HepG2 (cell line): ENCODE results near the gene MSI2. TPM values are rescaled to one million over a fixed set of nuclear protein-coding genes. Genes with fewer than 3 reads are reported as not detected.

ENCODE experiments used
- CREB3 ChIP-seq: sonication (generic); formaldehyde crosslinking; IDR thresholded peaks from 2 replicates; pipeline ENCODE4 v1.5.0; 2020; ENCODE audit warnings: missing genetic modification reagents
- ISX ChIP-seq: sonication (generic); formaldehyde crosslinking; conservative IDR thresholded peaks from 2 replicates; pipeline ENCODE4 v1.5.0; 2020; ENCODE audit warnings: missing genetic modification reagents
- MED1 ChIP-seq: sonication (generic); formaldehyde crosslinking; IDR thresholded peaks from 2 replicates; pipeline ENCODE4 v1.4.0; 2020; ENCODE audit warnings: missing genetic modification reagents
- MED13 ChIP-seq: sonication (generic); formaldehyde crosslinking; IDR thresholded peaks from 2 replicates; pipeline ENCODE4 v1.5.0; 2020; ENCODE audit warnings: missing genetic modification reagents
- MIER3 ChIP-seq: IDR thresholded peaks from 2 replicates; pipeline ENCODE4 v1.6.1; 2016; ENCODE audit warnings: missing compliant biosample characterization, borderline replicate concordance
- MTF2 ChIP-seq: sonication (generic); formaldehyde crosslinking; IDR thresholded peaks from 2 replicates; pipeline ENCODE4 v1.5.0; 2020; ENCODE audit warnings: missing genetic modification reagents, borderline replicate concordance
- MXI1 ChIP-seq: IDR thresholded peaks from 3 replicates; pipeline ENCODE4 v1.6.1; 2012; ENCODE audit warnings: low read depth, low read length, inconsistent platforms, borderline replicate concordance
- SMYD3 ChIP-seq: sonication (generic); formaldehyde crosslinking; IDR thresholded peaks from 2 replicates; pipeline ENCODE4 v1.8.1; 2023; ENCODE audit warnings: mild to moderate bottlenecking, missing genetic modification reagents
- TBX3 ChIP-seq: fragments of 450-650 bp; IDR thresholded peaks from 2 replicates; pipeline ENCODE4 v1.6.1; 2017; ENCODE audit warnings: antibody characterized with exemption, mild to moderate bottlenecking, inconsistent platforms, borderline replicate concordance
- TP53 ChIP-seq: sonication (generic); formaldehyde crosslinking; conservative IDR thresholded peaks from 2 replicates; pipeline ENCODE4 v1.4.0; 2020; ENCODE audit warnings: missing genetic modification reagents
- XRCC5 ChIP-seq: fragments of 200-400 bp; formaldehyde crosslinking; optimal IDR thresholded peaks from 2 replicates; pipeline ENCODE3; 2017; ENCODE audit warnings: mild to moderate bottlenecking, low read length
- ZBTB10 ChIP-seq: sonication (generic); formaldehyde crosslinking; IDR thresholded peaks from 2 replicates; pipeline ENCODE4 v1.4.0; 2020; ENCODE audit warnings: missing genetic modification reagents, borderline replicate concordance
- ZFP62 ChIP-seq: sonication (generic); formaldehyde crosslinking; IDR thresholded peaks from 2 replicates; pipeline ENCODE4 v1.4.0; 2020; ENCODE audit warnings: missing genetic modification reagents
- ZNF235 ChIP-seq: sonication (generic); formaldehyde crosslinking; IDR thresholded peaks from 2 replicates; pipeline ENCODE4 v1.8.1; 2023; ENCODE audit warnings: mild to moderate bottlenecking, missing genetic modification reagents, borderline replicate concordance
- ZNF274 ChIP-seq: sonication (generic); formaldehyde crosslinking; IDR thresholded peaks from 2 replicates; pipeline ENCODE4 v1.5.1; 2020; ENCODE audit warnings: mild to moderate bottlenecking, missing genetic modification reagents
- ZNF547 ChIP-seq: sonication (generic); formaldehyde crosslinking; IDR thresholded peaks from 2 replicates; pipeline ENCODE4 v1.5.1; 2020; ENCODE audit warnings: mild to moderate bottlenecking, missing genetic modification reagents
- ZNF672 ChIP-seq: sonication (generic); formaldehyde crosslinking; IDR thresholded peaks from 2 replicates; pipeline ENCODE4 v1.8.1; 2022; ENCODE audit warnings: missing genetic modification reagents
- ZSCAN9 ChIP-seq: IDR thresholded peaks from 2 replicates; pipeline ENCODE4 v1.6.1; 2016; ENCODE audit warnings: borderline replicate concordance
- polyA plus RNA-seq, 8 experiments: library from polyadenylated mRNA; depleted of rRNA in 3 of 8; stranded (reverse) in 7 of 8; unstranded in 1 of 8; fragments of >200 nt; fragmentation: Illumina TruSeq in 4 of 8; extraction: Trizol in 4 of 8; gene quantifications; 2 replicates each; pipeline versions ENCODE4 v1.2.1 to v1.2.3, GENCODE V29; 2011 to 2016; ENCODE audit warnings: low read depth in 4 of 8, missing spikeins in 1 of 8, mixed read lengths in 1 of 8; ENCODE audit not compliant: insufficient read depth in 1 of 8
- total RNA-seq, 5 experiments: library from RNA; depleted of rRNA; stranded (reverse); fragments of >200 nt; fragmentation: Illumina TruSeq; extraction: Trizol; gene quantifications; 2 replicates each; pipeline ENCODE4 v1.2.3, GENCODE V29; 2016; ENCODE audit warnings: low read depth in 1 of 5
- TF ChIP-seq, protein P1 (sequence below): sonication (generic); formaldehyde crosslinking; IDR thresholded peaks from 2 replicates; pipeline ENCODE4 v1.5.0; 2020; ENCODE audit warnings: mild to moderate bottlenecking, missing genetic modification reagents, borderline replicate concordance

Gene MSI2
- total and polyA plus RNA-seq, 2 of the 13 experiments (the other 11 are each of a cell fraction or from before 2014, with no cell fraction given): 77.5 to 78.4 TPM

- TF ChIP-seq, protein P1, sequence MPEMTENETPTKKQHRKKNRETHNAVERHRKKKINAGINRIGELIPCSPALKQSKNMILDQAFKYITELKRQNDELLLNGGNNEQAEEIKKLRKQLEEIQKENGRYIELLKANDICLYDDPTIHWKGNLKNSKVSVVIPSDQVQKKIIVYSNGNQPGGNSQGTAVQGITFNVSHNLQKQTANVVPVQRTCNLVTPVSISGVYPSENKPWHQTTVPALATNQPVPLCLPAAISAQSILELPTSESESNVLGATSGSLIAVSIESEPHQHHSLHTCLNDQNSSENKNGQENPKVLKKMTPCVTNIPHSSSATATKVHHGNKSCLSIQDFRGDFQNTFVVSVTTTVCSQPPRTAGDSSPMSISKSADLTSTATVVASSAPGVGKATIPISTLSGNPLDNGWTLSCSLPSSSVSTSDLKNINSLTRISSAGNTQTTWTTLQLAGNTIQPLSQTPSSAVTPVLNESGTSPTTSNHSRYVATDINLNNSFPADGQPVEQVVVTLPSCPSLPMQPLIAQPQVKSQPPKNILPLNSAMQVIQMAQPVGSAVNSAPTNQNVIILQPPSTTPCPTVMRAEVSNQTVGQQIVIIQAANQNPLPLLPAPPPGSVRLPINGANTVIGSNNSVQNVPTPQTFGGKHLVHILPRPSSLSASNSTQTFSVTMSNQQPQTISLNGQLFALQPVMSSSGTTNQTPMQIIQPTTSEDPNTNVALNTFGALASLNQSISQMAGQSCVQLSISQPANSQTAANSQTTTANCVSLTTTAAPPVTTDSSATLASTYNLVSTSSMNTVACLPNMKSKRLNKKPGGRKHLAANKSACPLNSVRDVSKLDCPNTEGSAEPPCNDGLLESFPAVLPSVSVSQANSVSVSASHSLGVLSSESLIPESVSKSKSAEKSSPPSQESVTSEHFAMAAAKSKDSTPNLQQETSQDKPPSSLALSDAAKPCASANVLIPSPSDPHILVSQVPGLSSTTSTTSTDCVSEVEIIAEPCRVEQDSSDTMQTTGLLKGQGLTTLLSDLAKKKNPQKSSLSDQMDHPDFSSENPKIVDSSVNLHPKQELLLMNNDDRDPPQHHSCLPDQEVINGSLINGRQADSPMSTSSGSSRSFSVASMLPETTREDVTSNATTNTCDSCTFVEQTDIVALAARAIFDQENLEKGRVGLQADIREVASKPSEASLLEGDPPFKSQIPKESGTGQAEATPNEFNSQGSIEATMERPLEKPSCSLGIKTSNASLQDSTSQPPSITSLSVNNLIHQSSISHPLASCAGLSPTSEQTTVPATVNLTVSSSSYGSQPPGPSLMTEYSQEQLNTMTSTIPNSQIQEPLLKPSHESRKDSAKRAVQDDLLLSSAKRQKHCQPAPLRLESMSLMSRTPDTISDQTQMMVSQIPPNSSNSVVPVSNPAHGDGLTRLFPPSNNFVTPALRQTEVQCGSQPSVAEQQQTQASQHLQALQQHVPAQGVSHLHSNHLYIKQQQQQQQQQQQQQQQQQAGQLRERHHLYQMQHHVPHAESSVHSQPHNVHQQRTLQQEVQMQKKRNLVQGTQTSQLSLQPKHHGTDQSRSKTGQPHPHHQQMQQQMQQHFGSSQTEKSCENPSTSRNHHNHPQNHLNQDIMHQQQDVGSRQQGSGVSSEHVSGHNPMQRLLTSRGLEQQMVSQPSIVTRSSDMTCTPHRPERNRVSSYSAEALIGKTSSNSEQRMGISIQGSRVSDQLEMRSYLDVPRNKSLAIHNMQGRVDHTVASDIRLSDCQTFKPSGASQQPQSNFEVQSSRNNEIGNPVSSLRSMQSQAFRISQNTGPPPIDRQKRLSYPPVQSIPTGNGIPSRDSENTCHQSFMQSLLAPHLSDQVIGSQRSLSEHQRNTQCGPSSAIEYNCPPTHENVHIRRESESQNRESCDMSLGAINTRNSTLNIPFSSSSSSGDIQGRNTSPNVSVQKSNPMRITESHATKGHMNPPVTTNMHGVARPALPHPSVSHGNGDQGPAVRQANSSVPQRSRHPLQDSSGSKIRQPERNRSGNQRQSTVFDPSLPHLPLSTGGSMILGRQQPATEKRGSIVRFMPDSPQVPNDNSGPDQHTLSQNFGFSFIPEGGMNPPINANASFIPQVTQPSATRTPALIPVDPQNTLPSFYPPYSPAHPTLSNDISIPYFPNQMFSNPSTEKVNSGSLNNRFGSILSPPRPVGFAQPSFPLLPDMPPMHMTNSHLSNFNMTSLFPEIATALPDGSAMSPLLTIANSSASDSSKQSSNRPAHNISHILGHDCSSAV: no peak
- TF ChIP-seq MXI1: no peak
- TF ChIP-seq XRCC5: peak; percentile 59
- TF ChIP-seq ZBTB10: no peak
- TF ChIP-seq ZFP62 (CRISPR knock-in tag): no peak
- no peak for TF ChIP-seq MED13
- TF ChIP-seq TP53: no peak
- no peak for TF ChIP-seq CREB3
- TF ChIP-seq SMYD3 (CRISPR knock-in tag): no peak
- TF ChIP-seq ISX (CRISPR knock-in tag): no peak
- TF ChIP-seq ZNF547 (CRISPR knock-in tag): no peak
- no peak for TF ChIP-seq MIER3 (CRISPR knock-in tag)
- TF ChIP-seq TBX3: no peak; the same call in 1 of the 2 replicates
- TF ChIP-seq ZNF274 (CRISPR knock-in tag): no peak
- 0 out of 2 replicates have a peak, but pooled peaks have one; percentile 28 for TF ChIP-seq MED1 (CRISPR knock-in tag)
- TF ChIP-seq MTF2 (CRISPR knock-in tag): no peak
- TF ChIP-seq ZSCAN9 (CRISPR knock-in tag): 0 out of 2 replicates have a peak, but pooled peaks have one; percentile 50
- TF ChIP-seq ZNF672 (CRISPR knock-in tag): no peak
- no peak for TF ChIP-seq ZNF235
Observed at GRCh38 chr17:57697891-57698711, 441.8 kb downstream of the MSI2 start (continued).
